GM23248 (cell line): ENCODE results near the gene MX2. TPM values are rescaled to one million over a fixed set of nuclear protein-coding genes. Genes with fewer than 3 reads are reported as not detected.

ENCODE experiments used
- DNase-seq: peaks from one replicate; pipeline ENCODE4 v3.0.0-alpha.2; 2015
- H2AFZ ChIP-seq: fragments of 200-600 bp; sonication (generic); 2 replicates; pipeline ENCODE4 v1.6.1; 2016; ENCODE audit warnings: antibody characterized with exemption
- H3F3A ChIP-seq: fragments of 200-600 bp; sonication (generic); 2 replicates; pipeline ENCODE4 v1.6.1; 2016; ENCODE audit warnings: mild to moderate bottlenecking, antibody characterized with exemption, mixed run types; ENCODE audit not compliant: insufficient read depth
- H3K27ac ChIP-seq: fragments of 200-600 bp; sonication (generic); 2 replicates; pipeline ENCODE4 v1.5.1; 2016; ENCODE audit warnings: mild to moderate bottlenecking
- H3K27me3 ChIP-seq: fragments of 200-600 bp; sonication (generic); replicated peaks from 2 replicates; pipeline ENCODE4 v1.6.1; 2016; ENCODE audit warnings: mild to moderate bottlenecking; ENCODE audit not compliant: insufficient read depth
- H3K36me3 ChIP-seq: fragments of 200-600 bp; sonication (generic); 2 replicates; pipeline ENCODE4 v1.6.1; 2016; ENCODE audit warnings: low read depth, mild to moderate bottlenecking
- H3K4me1 ChIP-seq: fragments of 200-600 bp; sonication (generic); 2 replicates; pipeline ENCODE4 v1.6.1; 2016; ENCODE audit warnings: mild to moderate bottlenecking; ENCODE audit not compliant: insufficient read depth
- H3K4me2 ChIP-seq: fragments of 200-600 bp; sonication (generic); one replicate; pipeline ENCODE4 v1.6.1; 2016; ENCODE audit warnings: mild to moderate bottlenecking; ENCODE audit not compliant: unreplicated experiment
- H3K4me3 ChIP-seq: fragments of 200-600 bp; sonication (generic); 2 replicates; pipeline ENCODE4 v1.5.1; 2016; ENCODE audit warnings: mild to moderate bottlenecking
- H3K79me2 ChIP-seq: fragments of 200-600 bp; sonication (generic); 2 replicates; pipeline ENCODE4 v1.6.1; 2016; ENCODE audit warnings: mild to moderate bottlenecking; ENCODE audit not compliant: insufficient read depth
- H3K9ac ChIP-seq: fragments of 200-600 bp; sonication (generic); 2 replicates; pipeline ENCODE4 v1.6.1; 2016; ENCODE audit warnings: mild to moderate bottlenecking
- H3K9me2 ChIP-seq: fragments of 200-600 bp; sonication (generic); 2 replicates; pipeline ENCODE4 v1.6.1; 2016; ENCODE audit warnings: mixed run types, mild to moderate bottlenecking, moderate library complexity; ENCODE audit not compliant: insufficient read depth
- H3K9me3 ChIP-seq: fragments of 200-600 bp; sonication (generic); one replicate; pipeline ENCODE4 v1.6.1; 2017; ENCODE audit warnings: low read depth
- H4K20me1 ChIP-seq: fragments of 200-600 bp; sonication (generic); 2 replicates; pipeline ENCODE4 v1.6.0; 2016; ENCODE audit not compliant: insufficient read depth
- EZH2 ChIP-seq: fragments of 200-600 bp; sonication (generic); IDR thresholded peaks from 2 replicates; pipeline ENCODE4 v1.6.1; 2018; ENCODE audit warnings: antibody characterized with exemption, mild to moderate bottlenecking; ENCODE audit not compliant: insufficient read depth, poor library complexity, severe bottlenecking
- EZH2phosphoT487 ChIP-seq: fragments of 200-600 bp; sonication (generic); IDR thresholded peaks from 2 replicates; pipeline ENCODE4 v1.6.1; 2018; ENCODE audit warnings: antibody characterized with exemption, moderate library complexity, mild to moderate bottlenecking, low read depth; ENCODE audit not compliant: insufficient read depth
- WGBS, 2 experiments: methylation state at CpG; one replicate each; pipeline ENCODE4 v1.1.6; 2015 to 2017; ENCODE audit warnings: low lambda C conversion rate in 2 of 2, low coverage in 1 of 2; ENCODE audit errors: missing lambda C conversion rate in 2 of 2; 5-methylcytosine and 5-hydroxymethylcytosine counted together
- in situ Hi-C: fragments of 300-500 bp; cut with MboI; formaldehyde crosslinking; loops from 2 replicates; pipeline ENCODE4 v1.15.0; 2020
- polyA plus RNA-seq: library from polyadenylated mRNA; unstranded; fragments of >200 nt; fragmentation: Nextera tagmentation; extraction: Ambion mirVana; gene quantifications from 2 replicates; pipeline ENCODE4 v1.2.1, GENCODE V29; 2016
- total RNA-seq: library from RNA; depleted of rRNA; stranded (reverse); fragments of >200 nt; shearing (Covaris generic); gene quantifications from 2 replicates; pipeline ENCODE4 v1.2.3, GENCODE V29; 2014

The MX2 gene
- total and polyA plus RNA-seq, 2 experiments from 2014 or later: 0.54 to 0.85 TPM

DNA sequence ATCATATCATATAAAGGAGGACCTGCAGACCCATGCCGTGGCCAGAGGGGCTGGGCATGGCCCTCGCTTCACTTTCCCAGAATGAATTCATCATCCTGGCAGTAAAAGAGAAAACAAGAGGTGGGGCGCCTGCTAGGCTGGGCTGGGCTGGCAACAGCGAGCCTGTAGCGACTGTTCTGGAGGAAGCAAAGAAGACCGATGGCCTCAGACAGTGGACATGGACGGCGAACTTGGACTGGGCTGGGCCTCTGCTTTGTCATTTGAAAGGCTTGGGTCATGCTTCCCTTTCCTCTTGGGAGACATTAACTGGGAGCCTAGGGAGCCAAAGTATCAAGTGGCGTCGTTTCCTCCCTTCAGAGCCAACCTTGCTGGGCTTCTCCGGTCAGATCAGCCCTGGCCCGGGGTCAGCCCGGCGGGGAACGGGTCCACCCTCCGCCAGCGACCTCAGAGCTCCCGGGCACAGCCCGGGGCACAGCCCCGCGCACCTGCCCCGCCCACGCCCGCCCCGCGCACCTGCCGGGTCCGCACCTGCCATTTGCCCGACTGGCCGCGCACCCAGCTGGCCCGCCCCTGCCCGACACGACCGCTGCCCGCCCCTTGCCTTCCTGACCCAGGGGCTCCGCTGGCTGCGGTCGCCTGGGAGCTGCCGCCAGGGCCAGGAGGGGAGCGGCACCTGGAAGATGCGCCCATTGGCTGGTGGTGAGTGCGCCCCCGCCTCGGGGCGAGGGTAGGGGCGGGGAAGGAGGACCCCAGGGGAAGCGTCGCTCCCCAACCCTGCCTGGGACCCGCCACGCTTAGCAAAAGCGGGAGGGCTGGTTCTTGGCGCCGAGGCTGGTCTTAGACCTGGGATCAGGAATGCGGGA, 45.4 kb upstream of the MX2 start, which contains the start of gene FAM3B:
TSS of gene FAM3B (plus strand) at position 602 of the 863 bp plus-strand sequence. CDS start at position 681, 79 bp downstream.
- Histone ChIP-seq H4K20me1 (no peaks in the 10 kb centered on the region), H3K36me3 (no peaks in the 10 kb centered on the region), H3K9me3 (no peaks in the 10 kb centered on the region), H3K4me3 (no peak within 1 kb of the TSS), H3K27ac (no peak within 1 kb of the TSS), H2AFZ (no peak within 1 kb of the TSS), H3K9me2 (no peaks in the 10 kb centered on the region), H3K4me2 (no peak within 1 kb of the TSS), H3K79me2 (no peaks in the 10 kb centered on the region), H3F3A (no peaks in the 10 kb centered on the region), H3K27me3 (peaks cover 46% of the 10 kb centered on the region), H3K4me1 (no peaks in the 10 kb centered on the region), H3K9ac (no peak within 1 kb of the TSS)
- in situ Hi-C loops: no loop called here
- no peak for DNase-seq
- 3% methylated on average over 27 to 43 of the region's 55 CpGs for WGBS, 2 experiments
- no peak for TF ChIP-seq EZH2

GRCh38 chr21:41317063-41317392, 44.8 kb upstream of the MX2 start:
- H3K4me2 ChIP-seq: no peak overlapping the region
- no peak for DNase-seq
- no peaks in the 10 kb centered on the region for H3F3A ChIP-seq
- H3K4me3 ChIP-seq: no peak overlapping the region
- H3K36me3 ChIP-seq: no peaks in the 10 kb centered on the region
- no peaks in the 10 kb centered on the region for H3K79me2 ChIP-seq
- no peaks in the 10 kb centered on the region for H4K20me1 ChIP-seq
- H3K27me3 ChIP-seq: peaks cover 48% of the 10 kb centered on the region
- no peak for TF ChIP-seq EZH2
- TF ChIP-seq EZH2phosphoT487: no peak
- H3K27ac ChIP-seq: no peak overlapping the region
- no peaks in the 10 kb centered on the region for H3K9me2 ChIP-seq
- 15 to 16% methylated on average over 17 to 19 of the region's 19 CpGs for WGBS, 2 experiments
- no peaks in the 10 kb centered on the region for H3K4me1 ChIP-seq
- H3K9ac ChIP-seq: no peak overlapping the region
- in situ Hi-C loops: no loop called here
- H2AFZ ChIP-seq: no peak overlapping the region
- H3K9me3 ChIP-seq: no peaks in the 10 kb centered on the region

- Histone ChIP-seq H2AFZ (no peak overlapping the region), H3K4me3 (no peak overlapping the region), H3K36me3 (no peaks in the 10 kb centered on the region), H3K9me3 (no peaks in the 10 kb centered on the region), H4K20me1 (no peaks in the 10 kb centered on the region), H3K27me3 (peaks cover 50% of the 10 kb centered on the region), H3K27ac (no peak overlapping the region), H3K9me2 (no peaks in the 10 kb centered on the region), H3K4me1 (no peaks in the 10 kb centered on the region), H3K79me2 (no peaks in the 10 kb centered on the region), H3K9ac (no peak overlapping the region), H3F3A (no peaks in the 10 kb centered on the region), H3K4me2 (no peak overlapping the region)
- no peak for DNase-seq
- WGBS, 2 experiments: 63 to 66% methylated on average over 10 of the region's 10 CpGs
- TF ChIP-seq EZH2: no peak
- in situ Hi-C loops: no loop called here
Measured at GRCh38 chr21:41317458-41317857, 44.4 kb upstream of the MX2 start.

DNA sequence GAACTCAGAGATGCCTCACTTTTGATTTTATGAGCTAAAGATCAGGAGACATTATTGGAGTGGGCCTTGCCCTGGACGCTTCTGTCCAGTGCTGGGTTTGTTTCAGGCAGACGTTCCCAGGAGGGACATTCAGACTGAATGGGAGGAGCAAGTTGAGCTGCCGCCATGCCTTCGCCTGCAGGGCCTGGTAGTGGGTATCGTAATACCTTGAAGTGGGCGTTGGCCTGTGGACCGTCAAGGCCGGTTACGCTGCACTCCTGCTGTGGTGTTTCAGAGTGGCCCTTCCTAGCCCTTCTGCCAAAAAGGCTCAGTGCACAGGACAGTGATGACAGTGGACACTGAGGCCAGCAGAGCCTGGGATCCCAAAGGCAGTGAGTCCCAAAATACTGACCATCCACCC, 43.6 kb upstream of the MX2 start:
- in situ Hi-C loops: no loop called here
- Histone ChIP-seq H3K9ac (no peak overlapping the region), H3K27me3 (peaks cover 50% of the 10 kb centered on the region), H2AFZ (no peak overlapping the region), H3K9me3 (no peaks in the 10 kb centered on the region), H3K9me2 (no peaks in the 10 kb centered on the region), H3K79me2 (no peaks in the 10 kb centered on the region), H3F3A (no peaks in the 10 kb centered on the region), H3K4me2 (no peak overlapping the region), H3K36me3 (no peaks in the 10 kb centered on the region), H3K4me1 (no peaks in the 10 kb centered on the region), H4K20me1 (no peaks in the 10 kb centered on the region), H3K27ac (no peak overlapping the region), H3K4me3 (no peak overlapping the region)
- no peak for DNase-seq
- TF ChIP-seq EZH2 (no peak), EZH2phosphoT487 (no peak)
- WGBS, 2 experiments: 73 to 79% methylated on average over 8 to 9 of the region's 9 CpGs
